Measurements from ENCODE around the gene KRTAP16-1.
"Not testable (repeated sequence)": the region's sequence is repeated elsewhere in the genome, so short reads cannot be mapped to it uniquely, and the experiment has no call there.

KRTAP16-1 gene

GRCh38 chr17:41308918-41309359 lies at the start of gene KRTAP16-1:
Gene KRTAP16-1 (minus strand): TSS chr17:41309309. CDS start chr17:41309253, 56 bp downstream.
- DNase-seq (ENCODE audit: low spot score), result no peak

GRCh38 chr17:41354536-41354935 lies 45.4 kb upstream of the KRTAP16-1 start:
- DNase-seq (ENCODE audit: low spot score), result no peak

GRCh38 chr17:41352597-41353366 lies 43.7 kb upstream of the KRTAP16-1 start:
- no peak for DNase-seq (ENCODE audit: low spot score)

- no peak for DNase-seq (ENCODE audit: low spot score)
Observed at GRCh38 chr17:41351177-41351576, 42.1 kb upstream of the KRTAP16-1 start.

GRCh38 chr17:41350381-41350878 lies 41.3 kb upstream of the KRTAP16-1 start, which contains the start of gene KRT33A:
Gene KRT33A (minus strand): TSS chr17:41350828. CDS start chr17:41350767, 61 bp downstream.
- not testable (repeated sequence) for DNase-seq (ENCODE audit: low spot score)

- DNase-seq (ENCODE audit: low spot score), result no peak
Observed at GRCh38 chr17:41347869-41348760, 39.0 kb upstream of the KRTAP16-1 start.

GRCh38 chr17:41346421-41346820 lies 37.3 kb upstream of the KRTAP16-1 start:
- not testable (repeated sequence) for DNase-seq (ENCODE audit: low spot score)

- DNase-seq (ENCODE audit: low spot score), result no peak
Observed at GRCh38 chr17:41345992-41346391, 36.9 kb upstream of the KRTAP16-1 start.

GRCh38 chr17:41343029-41343428 lies 33.9 kb upstream of the KRTAP16-1 start:
- DNase-seq (ENCODE audit: low spot score), result no peak

- DNase-seq (ENCODE audit: low spot score), result no peak
Observed at GRCh38 chr17:41340934-41341861, 32.1 kb upstream of the KRTAP16-1 start.

GRCh38 chr17:41340494-41340893 lies 31.4 kb upstream of the KRTAP16-1 start:
- DNase-seq (ENCODE audit: low spot score), result no peak

GRCh38 chr17:41339571-41340172 lies 30.6 kb upstream of the KRTAP16-1 start:
- DNase-seq (ENCODE audit: low spot score), result no peak

GRCh38 chr17:41338961-41339485 lies 29.9 kb upstream of the KRTAP16-1 start:
- DNase-seq (ENCODE audit: low spot score), result no peak

GRCh38 chr17:41335747-41336146 lies 26.6 kb upstream of the KRTAP16-1 start:
- DNase-seq (ENCODE audit: low spot score), result no peak

- DNase-seq (ENCODE audit: low spot score), result no peak
Observed at GRCh38 chr17:41334385-41335305, 25.5 kb upstream of the KRTAP16-1 start.

GRCh38 chr17:41333836-41334235 lies 24.7 kb upstream of the KRTAP16-1 start:
- no peak for DNase-seq (ENCODE audit: low spot score)

- DNase-seq (ENCODE audit: low spot score), result no peak
Observed at GRCh38 chr17:41333098-41333497, 24.0 kb upstream of the KRTAP16-1 start.

GRCh38 chr17:41332239-41332638 lies 23.1 kb upstream of the KRTAP16-1 start:
- no peak for DNase-seq (ENCODE audit: low spot score)

- no peak for DNase-seq (ENCODE audit: low spot score)
Observed at GRCh38 chr17:41331606-41332005, 22.5 kb upstream of the KRTAP16-1 start.
